Adrenal gland (tissue), 12 donors: ENCODE measurements around the gene DYRK3. TPM values are rescaled to one million over a fixed set of nuclear protein-coding genes. Genes with fewer than 3 reads are reported as not detected.

ENCODE experiments used
- DNase-seq, 7 donors: peaks; one replicate each; pipeline ENCODE4 v3.0.0-alpha.2; 2019 to 2020
- H3K27ac ChIP-seq, 5 donors: fragments of 200-600 bp; sonication (generic) in 4 of 5; 1 replicate in 3 of 5; 2 replicates in 2 of 5; pipeline versions ENCODE4 v1.5.1 to v1.8.0; 2016 to 2020; ENCODE audit warnings: mild to moderate bottlenecking in 1 of 5
- H3K27me3 ChIP-seq: fragments of 200-600 bp; 2 replicates; pipeline ENCODE4 v1.8.0; 2021
- H3K36me3 ChIP-seq, 2 donors: fragments of 200-600 bp; replicated peaks in 1 of 2; 1 replicate in 1 of 2; 2 replicates in 1 of 2; pipeline versions ENCODE4 v1.5.1 to v1.8.0; 2018 to 2022
- H3K4me1 ChIP-seq, 2 donors: fragments of 200-600 bp; replicated peaks in 1 of 2; 1 replicate in 1 of 2; 2 replicates in 1 of 2; pipeline versions ENCODE4 v1.5.1 to v1.8.0; 2018 to 2021
- H3K4me3 ChIP-seq, 4 donors: fragments of 200-600 bp; sonication (generic) in 3 of 4; one replicate each; pipeline ENCODE4 v1.5.1; 2016 to 2018
- H3K9me3 ChIP-seq, 3 donors: fragments of 200-600 bp; sonication (generic) in 1 of 3; replicated peaks in 1 of 3; 1 replicate in 2 of 3; 2 replicates in 1 of 3; pipeline versions ENCODE4 v1.5.1 to v1.8.0; 2016 to 2021
- POLR2A ChIP-seq, 2 donors: fragments of 450-650 bp; IDR thresholded peaks; one replicate each; pipeline ENCODE4 v1.6.1; 2017; ENCODE audit warnings: antibody characterized with exemption in 2 of 2, mild to moderate bottlenecking in 2 of 2, moderate library complexity in 1 of 2
- WGBS, 4 donors: extraction: QIAGEN DNeasy Blood & Tissue Kit in 2 of 4; methylation state at CpG; one replicate each; pipeline versions ENCODE4 v1.1.5 to v1.1.7; 2013 to 2017; 5-methylcytosine and 5-hydroxymethylcytosine counted together
- intact Hi-C, 2 donors: fragments of 100-400 bp; cut with DNase I; formaldehyde crosslinking; loops; one replicate each; pipeline versions ENCODE4 v1.14.1 to v1.15.0; 2022 to 2023
- polyA plus RNA-seq, 3 donors: library from polyadenylated mRNA; stranded (reverse); fragments of 200-250 nt in 2 of 3; fragments of 350-450 nt in 1 of 3; fragmentation: Illumina TruSeq in 1 of 3; extraction: RNeasy Lipid Tissue Mini Kit (QIAGEN cat#74804) in 1 of 3; gene quantifications; one replicate each; pipeline ENCODE4 v1.2.3, GENCODE V29; 2013 to 2014
- total RNA-seq, 9 donors: library from RNA; depleted of rRNA in 4 of 9; stranded (reverse); fragments of >200 nt in 4 of 9; fragments of 120-200 nt in 1 of 9; fragmentation: NEBNext Ultra II Directional in 1 of 9; extraction: Animal tissue kit (Norgen Biotek cat#: 25700) in 1 of 9; gene quantifications; one replicate each; pipeline versions ENCODE4 v1.1.0 to v1.2.4, GENCODE V29; 2013 to 2023
- TF ChIP-seq, protein P1 (sequence below), 6 experiments: fragments of 450-650 bp in 4 of 6; fragments of 200-600 bp in 2 of 6; sonication (generic) in 1 of 6; IDR thresholded peaks; 1 replicate in 5 of 6; 2 replicates in 1 of 6; pipeline versions ENCODE4 v1.5.1 to v1.8.0; 2016 to 2021; ENCODE audit warnings: antibody characterized with exemption in 6 of 6, mild to moderate bottlenecking in 2 of 6, moderate library complexity in 1 of 6
- donor health status: healthy with polysubstance abuse.
- donor health status: Bipolar disorder and iron deficiency.
- donor health status: DM: yes; HTN: yes; CAD: no.
- donor health status: DM: no; HTN: no; CAD: no.
- donor health status: DM: no; HTN: no; CAD: no.
- donor health status: DM: yes; HTN: yes; CAD: no.

DYRK3 gene
- total and polyA plus RNA-seq, 12 donors = 2.9 to 6.6 (median 5.2) TPM

- Histone ChIP-seq H3K4me1 (peaks cover 41 to 90% of the 10 kb centered on the region in 2 donors), H3K27me3 (no peaks in the 10 kb centered on the region), H3K9me3 (no peaks in the 10 kb centered on the region), H3K27ac (peak overlapping the region in 1 of 5 donors; percentile 17), H3K36me3 (peaks cover 0 to 3% of the 10 kb centered on the region in 2 donors), H3K4me3 (no peak overlapping the region)
- 82 to 92% (median 86%) methylated on average over 2 of the region's 2 CpGs for WGBS, 4 donors
- no peak for DNase-seq
- TF ChIP-seq, protein P1, sequence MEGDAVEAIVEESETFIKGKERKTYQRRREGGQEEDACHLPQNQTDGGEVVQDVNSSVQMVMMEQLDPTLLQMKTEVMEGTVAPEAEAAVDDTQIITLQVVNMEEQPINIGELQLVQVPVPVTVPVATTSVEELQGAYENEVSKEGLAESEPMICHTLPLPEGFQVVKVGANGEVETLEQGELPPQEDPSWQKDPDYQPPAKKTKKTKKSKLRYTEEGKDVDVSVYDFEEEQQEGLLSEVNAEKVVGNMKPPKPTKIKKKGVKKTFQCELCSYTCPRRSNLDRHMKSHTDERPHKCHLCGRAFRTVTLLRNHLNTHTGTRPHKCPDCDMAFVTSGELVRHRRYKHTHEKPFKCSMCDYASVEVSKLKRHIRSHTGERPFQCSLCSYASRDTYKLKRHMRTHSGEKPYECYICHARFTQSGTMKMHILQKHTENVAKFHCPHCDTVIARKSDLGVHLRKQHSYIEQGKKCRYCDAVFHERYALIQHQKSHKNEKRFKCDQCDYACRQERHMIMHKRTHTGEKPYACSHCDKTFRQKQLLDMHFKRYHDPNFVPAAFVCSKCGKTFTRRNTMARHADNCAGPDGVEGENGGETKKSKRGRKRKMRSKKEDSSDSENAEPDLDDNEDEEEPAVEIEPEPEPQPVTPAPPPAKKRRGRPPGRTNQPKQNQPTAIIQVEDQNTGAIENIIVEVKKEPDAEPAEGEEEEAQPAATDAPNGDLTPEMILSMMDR (IDR thresholded peaks at IDR 0.05) = no peak
- no peak for TF ChIP-seq POLR2A (IDR thresholded peaks at IDR 0.05)
- intact Hi-C loops = no loop called here
Measured at GRCh38 chr1:206698011-206698410, 62.7 kb downstream of the DYRK3 start.

Other genes with a start within 250 kb of the DYRK3 start
- gene IKBKE, start 165.1 kb upstream of the DYRK3 start, total RNA-seq = 10 to 100 TPM in 1 of 9 donors, 1 to 10 TPM in 8; 3.6 to 11.1 (median 7.4) TPM
- gene IKBKE, start 165.1 kb upstream of the DYRK3 start, polyA plus RNA-seq = 1 to 10 TPM; 2.9 to 5.1 (median 3.5) TPM
- 10 to 100 TPM in 8 of 9 donors, 1 to 10 TPM in 1; 7.1 to 57.9 (median 38.0) TPM for gene RASSF5, start 128.0 kb upstream of the DYRK3 start, total RNA-seq
- gene RASSF5, start 128.0 kb upstream of the DYRK3 start, polyA plus RNA-seq = 10 to 100 TPM in 2 of 3 donors, 1 to 10 TPM in 1; 9.3 to 25.2 (median 10.4) TPM
- 10 to 100 TPM; 31.6 to 73.1 (median 53.1) TPM for gene EIF2D, start 23.1 kb upstream of the DYRK3 start, total RNA-seq
- 10 to 100 TPM; 39.5 to 95.4 (median 78.6) TPM for gene EIF2D, start 23.1 kb upstream of the DYRK3 start, polyA plus RNA-seq
- 100 to 1,000 TPM in 4 of 9 donors, 10 to 100 TPM in 5; 25.3 to 129 (median 90.3) TPM for gene MAPKAPK2, start 49.4 kb downstream of the DYRK3 start, total RNA-seq
- gene MAPKAPK2, start 49.4 kb downstream of the DYRK3 start, polyA plus RNA-seq = 10 to 100 TPM; 66.6 to 80.7 (median 71.6) TPM
- gene IL19, start 135.2 kb downstream of the DYRK3 start, total RNA-seq = not detected
- gene IL19, start 135.2 kb downstream of the DYRK3 start, polyA plus RNA-seq = not detected
- 1 to 10 TPM in 7 of 9 donors, under 1 TPM in 2; 0.33 to 8.5 (median 3.0) TPM for gene IL10, start 137.0 kb downstream of the DYRK3 start, total RNA-seq
- gene IL10, start 137.0 kb downstream of the DYRK3 start, polyA plus RNA-seq = 1 to 10 TPM; 1.5 to 4.2 (median 1.6) TPM
- under 1 TPM in 2 of 9 donors, not detected in 7; 0.41 to 0.53 TPM for gene IL20, start 230.1 kb downstream of the DYRK3 start, total RNA-seq
- gene IL20, start 230.1 kb downstream of the DYRK3 start, polyA plus RNA-seq = under 1 TPM in 1 of 3 donors, not detected in 2; 0.13 TPM